NT2/D1 (cell line): ENCODE measurements around the gene AHCYL2.
"Not testable (repeated sequence)": the region's sequence is repeated elsewhere in the genome, so short reads cannot be mapped to it uniquely, and the experiment has no call there.

Experiments
- DNase-seq: peaks from one replicate; pipeline ENCODE4 v3.0.0-alpha.2; 2011; ENCODE audit warnings: low read depth, low spot score
- H3K27me3 ChIP-seq: 2 replicates; pipeline ENCODE4 v1.6.0; 2011; ENCODE audit warnings: mild to moderate bottlenecking; ENCODE audit not compliant: insufficient read length, insufficient read depth
- H3K36me3 ChIP-seq: 2 replicates; pipeline ENCODE4 v1.6.1; 2011; ENCODE audit warnings: mild to moderate bottlenecking, low read length, mixed read lengths; ENCODE audit not compliant: insufficient read depth, insufficient read length
- H3K4me1 ChIP-seq: 2 replicates; pipeline ENCODE4 v1.5.1; 2011; ENCODE audit not compliant: insufficient read depth, insufficient read length
- H3K4me3 ChIP-seq: 2 replicates; pipeline ENCODE4 v1.5.1; 2011; ENCODE audit warnings: low read depth; ENCODE audit not compliant: insufficient read length
- H3K9ac ChIP-seq: 2 replicates; pipeline ENCODE4 v1.6.0; 2011; ENCODE audit warnings: low read depth; ENCODE audit not compliant: insufficient read length
- H3K9me3 ChIP-seq: 2 replicates; pipeline ENCODE4 v1.5.1; 2011; ENCODE audit warnings: mild to moderate bottlenecking, low read length; ENCODE audit not compliant: insufficient read depth
- SUZ12 ChIP-seq: IDR thresholded peaks from 2 replicates; pipeline ENCODE4 v1.6.1; 2011; ENCODE audit not compliant: insufficient read length, insufficient read depth; ENCODE audit errors: extremely low read depth
- YY1 ChIP-seq: IDR thresholded peaks from 2 replicates; pipeline ENCODE4 v1.6.1; 2011; ENCODE audit not compliant: insufficient read length, insufficient read depth
- ZNF274 ChIP-seq: IDR thresholded peaks from 2 replicates; pipeline ENCODE4 v1.6.1; 2011; ENCODE audit warnings: mild to moderate bottlenecking, low read depth, low read length

Gene AHCYL2

GRCh38 chr7:129469930-129470329 lies 245.1 kb downstream of the AHCYL2 start:
- H3K4me3 ChIP-seq: no peak overlapping the region
- peaks cover 4% of the 10 kb centered on the region; the same call in 1 of the 2 replicates for H3K9me3 ChIP-seq
- no peak overlapping the region for H3K9ac ChIP-seq
- H3K27me3 ChIP-seq: no peaks in the 10 kb centered on the region
- TF ChIP-seq SUZ12 (no peak), YY1 (no peak), ZNF274 (no peak)
- H3K36me3 ChIP-seq: peaks cover 23% of the 10 kb centered on the region
- no peaks in the 10 kb centered on the region for H3K4me1 ChIP-seq
- peak; percentile 48 for DNase-seq

- Histone ChIP-seq H3K36me3 (peaks cover 18% of the 10 kb centered on the region), H3K9ac (no peak overlapping the region)
Observed at GRCh38 chr7:129470411-129470810, 245.6 kb downstream of the AHCYL2 start.

GRCh38 chr7:129471402-129471827 lies 246.6 kb downstream of the AHCYL2 start:
- Histone ChIP-seq H3K4me3 (no peak overlapping the region), H3K4me1 (no peaks in the 10 kb centered on the region), H3K9ac (no peak overlapping the region), H3K27me3 (no peaks in the 10 kb centered on the region), H3K9me3 (peaks cover 10% of the 10 kb centered on the region; the same call in 1 of the 2 replicates), H3K36me3 (peaks cover 9% of the 10 kb centered on the region)
- TF ChIP-seq ZNF274: no peak
- TF ChIP-seq YY1: no peak
- TF ChIP-seq SUZ12: no peak
- DNase-seq: no peak

More at GRCh38 chr7:129470411-129470810, 245.6 kb downstream of the AHCYL2 start:
- Histone ChIP-seq H3K4me1 (no peaks in the 10 kb centered on the region), H3K4me3 (no peak overlapping the region), H3K27me3 (no peaks in the 10 kb centered on the region), H3K9me3 (peaks cover 6% of the 10 kb centered on the region; the same call in 1 of the 2 replicates)
- no peak for TF ChIP-seq SUZ12
- TF ChIP-seq ZNF274: no peak
- TF ChIP-seq YY1: no peak
- DNase-seq: no peak

- H3K9me3 ChIP-seq, H3K36me3 ChIP-seq: not testable (repeated sequence)
Observed at GRCh38 chr7:129475931-129476330, 251.1 kb downstream of the AHCYL2 start.

GRCh38 chr7:129476398-129476797 lies 251.6 kb downstream of the AHCYL2 start:
- H3K27me3 ChIP-seq, DNase-seq, H3K36me3 ChIP-seq, H3K4me3 ChIP-seq, H3K9ac ChIP-seq, H3K4me1 ChIP-seq, H3K9me3 ChIP-seq: not testable (repeated sequence)

More at GRCh38 chr7:129475931-129476330, 251.1 kb downstream of the AHCYL2 start:
- DNase-seq, H3K4me3 ChIP-seq, H3K27me3 ChIP-seq, H3K4me1 ChIP-seq, H3K9ac ChIP-seq: not testable (repeated sequence)
